SK-N-SH treated with all-trans-retinoic acid at 6 μM for 48 hours (cell line): ENCODE results near the gene RPUSD3.

ENCODE experiments used
- ATAC-seq: fragments of 200-7000 bp; cut with Tn5 transposase; 3 replicates; pipeline ENCODE4 v1.9.1; 2020; ENCODE audit warnings: mild to moderate bottlenecking, moderate library complexity
- ARNTL ChIP-seq: fragments of 450-650 bp; formaldehyde crosslinking; IDR thresholded peaks from 2 replicates; pipeline ENCODE4 v1.5.0; 2020; ENCODE audit warnings: low read depth, mild to moderate bottlenecking, moderate library complexity, borderline replicate concordance
- BACH2 ChIP-seq: fragments of 250-450 bp; sonication (Bioruptor Pico); IDR thresholded peaks from 2 replicates; pipeline ENCODE4 v1.9.0; 2021; ENCODE audit warnings: mild to moderate bottlenecking, borderline replicate concordance
- CREB5 ChIP-seq: fragments of 250-450 bp; sonication (Bioruptor Pico); IDR thresholded peaks from 2 replicates; pipeline ENCODE4 v1.5.1; 2020; ENCODE audit warnings: low read depth, mild to moderate bottlenecking, moderate library complexity
- CSDC2 ChIP-seq: fragments of 250-450 bp; sonication (Bioruptor Pico); IDR thresholded peaks from 2 replicates; pipeline ENCODE4 v1.5.0; 2020; ENCODE audit warnings: mild to moderate bottlenecking, moderate library complexity
- CSRNP3 ChIP-seq: fragments of 250-450 bp; sonication (Bioruptor Pico); IDR thresholded peaks from 2 replicates; pipeline ENCODE4 v1.5.1; 2021; ENCODE audit warnings: mild to moderate bottlenecking, moderate library complexity
- ESRRG ChIP-seq: fragments of 250-450 bp; sonication (Bioruptor Pico); IDR thresholded peaks from 2 replicates; pipeline ENCODE4 v1.6.1; 2021; ENCODE audit warnings: mild to moderate bottlenecking
- GLIS3 ChIP-seq: fragments of 250-450 bp; sonication (Bioruptor Pico); IDR thresholded peaks from 2 replicates; pipeline ENCODE4 v1.5.0; 2020; ENCODE audit warnings: mild to moderate bottlenecking, moderate library complexity
- ISL1 ChIP-seq: fragments of 250-450 bp; sonication (Bioruptor Pico); IDR thresholded peaks from 2 replicates; pipeline ENCODE4 v2.1.2; 2022; ENCODE audit warnings: mild to moderate bottlenecking, moderate library complexity
- OSR1 ChIP-seq: fragments of 250-450 bp; sonication (Bioruptor Pico); IDR thresholded peaks from 2 replicates; pipeline ENCODE4 v1.8.0; 2022; ENCODE audit warnings: moderate library complexity, mild to moderate bottlenecking, inconsistent platforms
- POU6F1 ChIP-seq: fragments of 250-450 bp; sonication (Bioruptor Pico); IDR thresholded peaks from 2 replicates; pipeline ENCODE4 v1.8.0; 2021; ENCODE audit warnings: low read depth, mild to moderate bottlenecking, moderate library complexity, borderline replicate concordance
- PPARA ChIP-seq: fragments of 250-450 bp; sonication (Bioruptor Pico); IDR thresholded peaks from 2 replicates; pipeline ENCODE4 v1.5.0; 2020; ENCODE audit warnings: mild to moderate bottlenecking, borderline replicate concordance
- RARB ChIP-seq: fragments of 250-450 bp; sonication (Bioruptor Pico); IDR thresholded peaks from 2 replicates; pipeline ENCODE4 v1.8.0; 2021; ENCODE audit warnings: mild to moderate bottlenecking, moderate library complexity
- SNAI2 ChIP-seq: fragments of 250-450 bp; sonication (Bioruptor Pico); IDR thresholded peaks from 2 replicates; pipeline ENCODE4 v1.5.0; 2020; ENCODE audit warnings: mild to moderate bottlenecking, moderate library complexity
- TCF4 ChIP-seq: fragments of 250-450 bp; sonication (Bioruptor Pico); IDR thresholded peaks from 2 replicates; pipeline ENCODE4 v1.8.0; 2021; ENCODE audit warnings: mild to moderate bottlenecking, moderate library complexity, borderline replicate concordance
- TOX ChIP-seq: fragments of 250-450 bp; sonication (Bioruptor Pico); IDR thresholded peaks from 2 replicates; pipeline ENCODE4 v1.8.0; 2021; ENCODE audit warnings: mild to moderate bottlenecking, moderate library complexity, borderline replicate concordance
- ZC3H10 ChIP-seq: fragments of 250-450 bp; sonication (Bioruptor Pico); IDR thresholded peaks from 2 replicates; pipeline ENCODE4 v1.5.1; 2021; ENCODE audit warnings: mild to moderate bottlenecking, moderate library complexity
- ZFP3 ChIP-seq: fragments of 250-450 bp; sonication (Bioruptor Pico); IDR thresholded peaks from 2 replicates; pipeline ENCODE4 v1.5.0; 2020; ENCODE audit warnings: mild to moderate bottlenecking, moderate library complexity
- ZFP30 ChIP-seq: fragments of 450-650 bp; formaldehyde crosslinking; IDR thresholded peaks from 2 replicates; pipeline ENCODE4 v1.5.0; 2022; ENCODE audit warnings: mild to moderate bottlenecking, moderate library complexity
- ZNF565 ChIP-seq: fragments of 450-650 bp; formaldehyde crosslinking; conservative IDR thresholded peaks from 2 replicates; pipeline ENCODE4 v1.5.0; 2020; ENCODE audit warnings: low read depth, mild to moderate bottlenecking, moderate library complexity
- ZNF70 ChIP-seq: fragments of 450-650 bp; formaldehyde crosslinking; IDR thresholded peaks from 2 replicates; pipeline ENCODE4 v1.5.0; 2020; ENCODE audit warnings: mild to moderate bottlenecking, moderate library complexity
- ZNF8 ChIP-seq: fragments of 450-650 bp; formaldehyde crosslinking; IDR thresholded peaks from 2 replicates; pipeline ENCODE4 v1.5.0; 2020; ENCODE audit warnings: mild to moderate bottlenecking, moderate library complexity
- TF ChIP-seq, protein P1 (sequence below): fragments of 250-450 bp; sonication (Bioruptor Pico); IDR thresholded peaks from 2 replicates; pipeline ENCODE4 v1.8.0; 2020; ENCODE audit warnings: mild to moderate bottlenecking, moderate library complexity, borderline replicate concordance
- TF ChIP-seq, protein P2 (sequence below): fragments of 250-450 bp; sonication (Bioruptor Pico); IDR thresholded peaks from 2 replicates; pipeline ENCODE4 v1.5.0; 2020; ENCODE audit warnings: mild to moderate bottlenecking, moderate library complexity

The RPUSD3 gene

GRCh38 chr3:9815986-9816385 lies 27.8 kb downstream of the RPUSD3 start (continued):
- TF ChIP-seq CREB5 (CRISPR knock-in tag) (no peak), ISL1 (CRISPR knock-in tag) (no peak), ARNTL (no peak)

DNA sequence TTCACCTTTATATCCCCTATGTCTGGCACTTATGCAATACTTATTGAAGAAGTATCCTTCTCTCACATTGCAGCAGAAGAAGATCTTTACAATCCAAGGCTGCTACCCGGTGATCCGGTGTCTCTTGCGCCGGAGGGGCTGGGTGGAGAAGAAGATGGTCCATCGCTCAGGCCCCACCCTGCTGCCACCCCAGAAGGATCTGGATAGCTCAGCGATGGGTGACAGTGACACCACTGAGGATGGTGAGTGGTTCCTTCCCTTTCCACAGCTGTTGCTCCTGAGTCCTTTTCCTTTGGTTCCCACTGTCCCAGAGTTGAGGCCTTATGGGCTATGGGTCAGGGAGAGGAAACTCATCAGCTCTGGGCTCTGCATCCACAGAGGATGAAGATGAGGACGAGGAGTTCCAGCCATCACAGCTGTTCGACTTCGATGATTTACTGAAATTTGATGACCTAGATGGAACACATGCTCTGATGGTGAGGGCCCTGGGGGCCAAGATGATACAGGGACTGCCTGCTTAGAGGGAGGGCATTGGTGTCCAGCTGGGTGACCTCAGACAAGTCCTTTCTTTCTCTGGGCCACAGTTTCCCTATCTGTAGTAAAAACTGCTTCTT lies 30.8 kb downstream of the RPUSD3 start:
- TF ChIP-seq RARB (CRISPR knock-in tag) (no peak), ZNF565 (no peak), ZFP30 (CRISPR knock-in tag) (no peak), POU6F1 (CRISPR knock-in tag) (no peak), TCF4 (CRISPR knock-in tag) (no peak), CSDC2 (no peak), CREB5 (CRISPR knock-in tag) (no peak), ARNTL (no peak), OSR1 (CRISPR knock-in tag) (no peak), ZNF70 (CRISPR knock-in tag) (no peak), PPARA (CRISPR knock-in tag) (no peak), TOX (CRISPR knock-in tag) (no peak), ESRRG (no peak), ZC3H10 (CRISPR knock-in tag) (no peak), SNAI2 (CRISPR knock-in tag) (no peak), GLIS3 (no peak), ZFP3 (no peak), BACH2 (CRISPR knock-in tag) (no peak)
- TF ChIP-seq, protein P1, sequence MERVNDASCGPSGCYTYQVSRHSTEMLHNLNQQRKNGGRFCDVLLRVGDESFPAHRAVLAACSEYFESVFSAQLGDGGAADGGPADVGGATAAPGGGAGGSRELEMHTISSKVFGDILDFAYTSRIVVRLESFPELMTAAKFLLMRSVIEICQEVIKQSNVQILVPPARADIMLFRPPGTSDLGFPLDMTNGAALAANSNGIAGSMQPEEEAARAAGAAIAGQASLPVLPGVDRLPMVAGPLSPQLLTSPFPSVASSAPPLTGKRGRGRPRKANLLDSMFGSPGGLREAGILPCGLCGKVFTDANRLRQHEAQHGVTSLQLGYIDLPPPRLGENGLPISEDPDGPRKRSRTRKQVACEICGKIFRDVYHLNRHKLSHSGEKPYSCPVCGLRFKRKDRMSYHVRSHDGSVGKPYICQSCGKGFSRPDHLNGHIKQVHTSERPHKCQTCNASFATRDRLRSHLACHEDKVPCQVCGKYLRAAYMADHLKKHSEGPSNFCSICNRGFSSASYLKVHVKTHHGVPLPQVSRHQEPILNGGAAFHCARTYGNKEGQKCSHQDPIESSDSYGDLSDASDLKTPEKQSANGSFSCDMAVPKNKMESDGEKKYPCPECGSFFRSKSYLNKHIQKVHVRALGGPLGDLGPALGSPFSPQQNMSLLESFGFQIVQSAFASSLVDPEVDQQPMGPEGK (CRISPR knock-in tag), result no peak
- TF ChIP-seq, protein P2, sequence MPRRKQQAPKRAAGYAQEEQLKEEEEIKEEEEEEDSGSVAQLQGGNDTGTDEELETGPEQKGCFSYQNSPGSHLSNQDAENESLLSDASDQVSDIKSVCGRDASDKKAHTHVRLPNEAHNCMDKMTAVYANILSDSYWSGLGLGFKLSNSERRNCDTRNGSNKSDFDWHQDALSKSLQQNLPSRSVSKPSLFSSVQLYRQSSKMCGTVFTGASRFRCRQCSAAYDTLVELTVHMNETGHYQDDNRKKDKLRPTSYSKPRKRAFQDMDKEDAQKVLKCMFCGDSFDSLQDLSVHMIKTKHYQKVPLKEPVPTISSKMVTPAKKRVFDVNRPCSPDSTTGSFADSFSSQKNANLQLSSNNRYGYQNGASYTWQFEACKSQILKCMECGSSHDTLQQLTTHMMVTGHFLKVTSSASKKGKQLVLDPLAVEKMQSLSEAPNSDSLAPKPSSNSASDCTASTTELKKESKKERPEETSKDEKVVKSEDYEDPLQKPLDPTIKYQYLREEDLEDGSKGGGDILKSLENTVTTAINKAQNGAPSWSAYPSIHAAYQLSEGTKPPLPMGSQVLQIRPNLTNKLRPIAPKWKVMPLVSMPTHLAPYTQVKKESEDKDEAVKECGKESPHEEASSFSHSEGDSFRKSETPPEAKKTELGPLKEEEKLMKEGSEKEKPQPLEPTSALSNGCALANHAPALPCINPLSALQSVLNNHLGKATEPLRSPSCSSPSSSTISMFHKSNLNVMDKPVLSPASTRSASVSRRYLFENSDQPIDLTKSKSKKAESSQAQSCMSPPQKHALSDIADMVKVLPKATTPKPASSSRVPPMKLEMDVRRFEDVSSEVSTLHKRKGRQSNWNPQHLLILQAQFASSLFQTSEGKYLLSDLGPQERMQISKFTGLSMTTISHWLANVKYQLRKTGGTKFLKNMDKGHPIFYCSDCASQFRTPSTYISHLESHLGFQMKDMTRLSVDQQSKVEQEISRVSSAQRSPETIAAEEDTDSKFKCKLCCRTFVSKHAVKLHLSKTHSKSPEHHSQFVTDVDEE, result no peak
- TF ChIP-seq, all 23 proteins: peak for 0
- no peak for ATAC-seq

DNA sequence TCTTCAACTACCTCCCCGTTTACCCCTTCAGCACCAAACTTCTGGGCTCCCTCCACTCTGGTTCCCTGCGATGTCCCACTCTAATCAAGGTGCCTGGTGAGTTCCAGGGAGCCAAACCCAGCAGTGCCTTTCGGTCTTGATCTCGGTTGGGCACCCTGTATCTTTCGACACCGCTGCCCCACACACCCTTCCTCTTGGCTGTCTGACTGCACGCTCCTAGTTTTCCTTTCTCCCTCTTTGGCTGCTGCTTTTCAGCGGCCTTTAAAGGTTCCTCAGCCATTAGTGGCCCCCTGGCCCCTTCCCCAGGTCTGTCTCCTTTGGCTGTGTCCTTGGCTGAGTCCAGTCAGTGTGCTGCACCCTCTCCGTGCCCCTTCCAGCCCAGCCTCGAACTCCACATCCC lies 33.0 kb downstream of the RPUSD3 start:
- no peak for ATAC-seq
- no peak for TF ChIP-seq ARNTL
- TF ChIP-seq ZFP30 (CRISPR knock-in tag), result no peak
- TF ChIP-seq ZNF565, result no peak
- TF ChIP-seq ISL1 (CRISPR knock-in tag), result no peak
- TF ChIP-seq CREB5 (CRISPR knock-in tag), result no peak
- no peak for TF ChIP-seq TOX (CRISPR knock-in tag)
- no peak for TF ChIP-seq ZC3H10 (CRISPR knock-in tag)
- no peak for TF ChIP-seq ZNF8 (CRISPR knock-in tag)
- TF ChIP-seq CSRNP3 (CRISPR knock-in tag), result no peak
- TF ChIP-seq OSR1 (CRISPR knock-in tag), result no peak
- TF ChIP-seq GLIS3, result no peak
- TF ChIP-seq ZFP3, result no peak
- TF ChIP-seq, protein P2, result no peak
- no peak for TF ChIP-seq CSDC2
